SK-N-SH (cell line): ENCODE results near the gene DIRAS1. TPM values are rescaled to one million over a fixed set of nuclear protein-coding genes. Genes with fewer than 3 reads are reported as not detected.

Experiments used
- CTCF ChIA-PET: fragments of 300-600, 350-600 bp; formaldehyde crosslinking; extraction: SDS; loops from one replicate; lab custom pipeline; 2021; lab: Yijun Ruan, JAX
- POLR2A ChIA-PET: fragments of 350-600 bp; sonication (Branson Sonifier 250); formaldehyde crosslinking; extraction: SDS; loops from one replicate; lab custom pipeline; 2020; ENCODE audit warnings: antibody characterized with exemption, inconsistent platforms; lab: Yijun Ruan, JAX
- DNase-seq: peaks from one replicate; pipeline ENCODE4 v3.0.0; 2012
- H2AFZ ChIP-seq: fragments of 200-600 bp; sonication (generic); 2 replicates; pipeline ENCODE4 v1.8.1; 2016; ENCODE audit warnings: antibody characterized with exemption, mild to moderate bottlenecking, low read depth
- H3F3A ChIP-seq: fragments of 200-600 bp; sonication (generic); replicated peaks from 2 replicates; pipeline ENCODE3; 2016; ENCODE audit warnings: antibody characterized with exemption, mild to moderate bottlenecking; ENCODE audit not compliant: insufficient read depth
- H3K27ac ChIP-seq, 2 experiments: fragments of 200-500 bp in 1 of 2; fragments of 200-600 bp in 1 of 2; sonication (Bioruptor generic) in 1 of 2; sonication (generic), shearing (Covaris generic) in 1 of 2; 2 replicates each; pipeline versions ENCODE4 v1.5.1 to v1.6.1; 2014 to 2016; ENCODE audit warnings: low read depth in 2 of 2, inconsistent platforms in 1 of 2, low read length in 1 of 2, mild to moderate bottlenecking in 1 of 2, mixed read lengths in 1 of 2
- H3K27me3 ChIP-seq: fragments of 200-600 bp; sonication (generic), shearing (Covaris generic); 2 replicates; pipeline ENCODE4 v1.6.1; 2016; ENCODE audit warnings: mixed run types; ENCODE audit not compliant: insufficient read depth
- H3K36me3 ChIP-seq, 2 experiments: fragments of 200-500 bp in 1 of 2; fragments of 200-600 bp in 1 of 2; sonication (Bioruptor generic) in 1 of 2; sonication (generic) in 1 of 2; replicated peaks in 1 of 2; 2 replicates each; pipeline versions ENCODE3 to v1.5.1; 2014 to 2016; ENCODE audit warnings: low read length in 1 of 2, mild to moderate bottlenecking in 1 of 2; ENCODE audit not compliant: insufficient read depth in 2 of 2, control insufficient read depth in 1 of 2
- H3K4me1 ChIP-seq, 2 experiments: fragments of 200-500 bp in 1 of 2; fragments of 200-600 bp in 1 of 2; sonication (Bioruptor generic) in 1 of 2; sonication (generic), shearing (Covaris generic) in 1 of 2; 2 replicates each; pipeline versions ENCODE4 v1.5.1 to v1.6.1; 2014 to 2016; ENCODE audit warnings: low read depth in 1 of 2, low read length in 1 of 2, mixed run types in 1 of 2; ENCODE audit not compliant: insufficient read depth in 2 of 2, control insufficient read depth in 1 of 2
- H3K4me2 ChIP-seq: fragments of 200-600 bp; sonication (generic), shearing (Covaris generic); 2 replicates; pipeline ENCODE4 v1.6.1; 2017; ENCODE audit warnings: mixed run types
- H3K4me3 ChIP-seq, 2 experiments: fragments of 200-500 bp in 1 of 2; fragments of 200-600 bp in 1 of 2; sonication (Bioruptor generic) in 1 of 2; sonication (generic), shearing (Covaris generic) in 1 of 2; 2 replicates each; pipeline versions ENCODE4 v1.5.1 to v1.8.1; 2014 to 2016; ENCODE audit warnings: low read depth in 2 of 2, inconsistent platforms in 1 of 2, low read length in 1 of 2, mild to moderate bottlenecking in 1 of 2, mixed read lengths in 1 of 2, moderate library complexity in 1 of 2
- H3K79me2 ChIP-seq: fragments of 200-600 bp; sonication (generic); 2 replicates; pipeline ENCODE4 v1.8.1; 2017; ENCODE audit warnings: mild to moderate bottlenecking; ENCODE audit not compliant: insufficient read depth
- H3K9ac ChIP-seq: fragments of 200-600 bp; sonication (generic); 2 replicates; pipeline ENCODE4 v1.6.1; 2017; ENCODE audit warnings: mixed run types
- H3K9me2 ChIP-seq: fragments of 200-600 bp; sonication (generic); 2 replicates; pipeline ENCODE4 v1.6.1; 2017; ENCODE audit warnings: mixed run types
- H3K9me3 ChIP-seq: fragments of 200-600 bp; sonication (generic); 2 replicates; pipeline ENCODE4 v1.6.1; 2017; ENCODE audit warnings: mixed run types, mild to moderate bottlenecking, moderate library complexity
- H4K20me1 ChIP-seq: fragments of 200-600 bp; sonication (generic); 2 replicates; pipeline ENCODE4 v1.6.1; 2017; ENCODE audit warnings: mild to moderate bottlenecking, mixed run types; ENCODE audit not compliant: insufficient read depth
- EP300 ChIP-seq, 2 experiments: IDR thresholded peaks; 2 replicates each; pipeline versions ENCODE4 v1.4.0 to v1.6.1; 2012; ENCODE audit warnings: borderline replicate concordance in 1 of 2, low read depth in 1 of 2, low read length in 1 of 2
- FOSL2 ChIP-seq: IDR thresholded peaks from 2 replicates; pipeline ENCODE4 v1.4.0; 2012; ENCODE audit warnings: low read depth, mild to moderate bottlenecking, moderate library complexity, borderline replicate concordance
- JUND ChIP-seq: IDR thresholded peaks from 2 replicates; pipeline ENCODE4 v1.4.0; 2012
- MXI1 ChIP-seq: IDR thresholded peaks from 2 replicates; pipeline ENCODE4 v1.6.1; 2012; ENCODE audit warnings: mild to moderate bottlenecking, low read depth, low read length, improper control_type of control experiment
- NRF1 ChIP-seq: IDR thresholded peaks from 2 replicates; pipeline ENCODE4 v1.6.1; 2012; ENCODE audit warnings: low read depth, mild to moderate bottlenecking, low read length
- POLR2AphosphoS5 ChIP-seq: IDR thresholded peaks from 2 replicates; pipeline ENCODE4 v1.6.1; 2012; ENCODE audit warnings: low read depth, low read length
- RAD21 ChIP-seq: IDR thresholded peaks from 2 replicates; pipeline ENCODE4 v1.6.1; 2012; ENCODE audit warnings: mild to moderate bottlenecking, low read length
- RFX5 ChIP-seq: IDR thresholded peaks from 2 replicates; pipeline ENCODE4 v1.6.1; 2012; ENCODE audit warnings: mild to moderate bottlenecking, improper control_type of control experiment, low read length
- TCF12 ChIP-seq: IDR thresholded peaks from 2 replicates; pipeline ENCODE4 v1.4.0; 2012
- WGBS: methylation state at CpG from one replicate; pipeline ENCODE4 v1.1.6; 2017; ENCODE audit warnings: low lambda C conversion rate; 5-methylcytosine and 5-hydroxymethylcytosine counted together
- polyA plus RNA-seq, 3 experiments: library from polyadenylated mRNA; depleted of rRNA; stranded (reverse); fragments of >200 nt; gene quantifications; 2 replicates each; pipeline ENCODE4 v1.2.3, GENCODE V29; 2012
- TF ChIP-seq, protein P1 (sequence below): IDR thresholded peaks from 2 replicates; pipeline ENCODE4 v1.4.0; 2012; ENCODE audit warnings: low read depth
- TF ChIP-seq, protein P2 (sequence below): fragments of 200-600 bp; sonication (generic); IDR thresholded peaks from 2 replicates; pipeline ENCODE4 v1.6.1; 2017; ENCODE audit warnings: antibody characterized with exemption, mild to moderate bottlenecking, moderate library complexity
- TF ChIP-seq, protein P3 (sequence below): fragments of 150-350 bp; IDR thresholded peaks from 2 replicates; pipeline ENCODE4 v1.6.1; 2017; ENCODE audit warnings: antibody characterized with exemption, low read length, low read depth, borderline replicate concordance
- TF ChIP-seq, protein P4 (sequence below): IDR thresholded peaks from 2 replicates; pipeline ENCODE4 v1.6.1; 2012; ENCODE audit warnings: mild to moderate bottlenecking, low read depth, low read length, moderate library complexity

DIRAS1 gene
- polyA plus RNA-seq, 1 of the 3 experiments (the other 2 are of a cell fraction): 9.0 TPM

DNA sequence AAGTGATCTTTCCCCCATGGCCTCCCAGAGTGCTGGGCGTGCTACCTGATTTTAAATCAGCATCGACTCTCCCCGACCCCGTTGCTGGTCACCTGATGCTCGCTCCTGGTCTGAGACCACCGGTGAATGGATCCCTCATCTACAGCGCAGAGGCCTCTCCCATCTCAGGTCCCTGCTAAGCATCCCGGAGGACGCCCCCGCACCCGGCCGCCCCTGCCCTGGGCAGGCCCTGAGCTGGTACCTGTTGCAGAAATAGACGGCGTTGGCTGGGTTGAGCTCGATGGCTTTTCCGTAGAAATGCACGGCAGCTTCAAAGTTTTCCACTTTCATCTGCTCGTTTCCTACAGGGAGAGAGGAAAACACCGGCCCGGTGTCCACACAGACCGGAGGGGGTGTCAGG, 43.8 kb upstream of the DIRAS1 start:
- Histone ChIP-seq H2AFZ (no peak overlapping the region), H3K79me2 (peaks cover 18% of the 10 kb centered on the region), H3K27ac (no peak overlapping the region), H3K9me3 (no peaks in the 10 kb centered on the region), H3K27me3 (no peaks in the 10 kb centered on the region), H4K20me1 (peaks cover 12% of the 10 kb centered on the region)
- WGBS: 88% methylated on average over 9 of the region's 21 CpGs
- no peak for DNase-seq
- TF ChIP-seq RAD21 (no peak), FOSL2 (no peak), NRF1 (no peak), EP300 (IDR thresholded peaks at IDR 0.05; ENCODE audit: borderline replicate concordance in 1 of 2, low read depth in 1 of 2, low read length in 1 of 2) (no peak), POLR2AphosphoS5 (no peak), MXI1 (no peak), JUND (no peak), TCF12 (no peak), RFX5 (no peak)
- TF ChIP-seq, protein P1, sequence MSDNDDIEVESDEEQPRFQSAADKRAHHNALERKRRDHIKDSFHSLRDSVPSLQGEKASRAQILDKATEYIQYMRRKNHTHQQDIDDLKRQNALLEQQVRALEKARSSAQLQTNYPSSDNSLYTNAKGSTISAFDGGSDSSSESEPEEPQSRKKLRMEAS: no peak
- TF ChIP-seq, protein P2, sequence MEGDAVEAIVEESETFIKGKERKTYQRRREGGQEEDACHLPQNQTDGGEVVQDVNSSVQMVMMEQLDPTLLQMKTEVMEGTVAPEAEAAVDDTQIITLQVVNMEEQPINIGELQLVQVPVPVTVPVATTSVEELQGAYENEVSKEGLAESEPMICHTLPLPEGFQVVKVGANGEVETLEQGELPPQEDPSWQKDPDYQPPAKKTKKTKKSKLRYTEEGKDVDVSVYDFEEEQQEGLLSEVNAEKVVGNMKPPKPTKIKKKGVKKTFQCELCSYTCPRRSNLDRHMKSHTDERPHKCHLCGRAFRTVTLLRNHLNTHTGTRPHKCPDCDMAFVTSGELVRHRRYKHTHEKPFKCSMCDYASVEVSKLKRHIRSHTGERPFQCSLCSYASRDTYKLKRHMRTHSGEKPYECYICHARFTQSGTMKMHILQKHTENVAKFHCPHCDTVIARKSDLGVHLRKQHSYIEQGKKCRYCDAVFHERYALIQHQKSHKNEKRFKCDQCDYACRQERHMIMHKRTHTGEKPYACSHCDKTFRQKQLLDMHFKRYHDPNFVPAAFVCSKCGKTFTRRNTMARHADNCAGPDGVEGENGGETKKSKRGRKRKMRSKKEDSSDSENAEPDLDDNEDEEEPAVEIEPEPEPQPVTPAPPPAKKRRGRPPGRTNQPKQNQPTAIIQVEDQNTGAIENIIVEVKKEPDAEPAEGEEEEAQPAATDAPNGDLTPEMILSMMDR: no peak
- TF ChIP-seq, protein P3, sequence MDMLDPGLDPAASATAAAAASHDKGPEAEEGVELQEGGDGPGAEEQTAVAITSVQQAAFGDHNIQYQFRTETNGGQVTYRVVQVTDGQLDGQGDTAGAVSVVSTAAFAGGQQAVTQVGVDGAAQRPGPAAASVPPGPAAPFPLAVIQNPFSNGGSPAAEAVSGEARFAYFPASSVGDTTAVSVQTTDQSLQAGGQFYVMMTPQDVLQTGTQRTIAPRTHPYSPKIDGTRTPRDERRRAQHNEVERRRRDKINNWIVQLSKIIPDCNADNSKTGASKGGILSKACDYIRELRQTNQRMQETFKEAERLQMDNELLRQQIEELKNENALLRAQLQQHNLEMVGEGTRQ: no peak
- TF ChIP-seq, all 33 proteins: peak for 0
- Histone ChIP-seq H3K36me3 (peaks cover 6 to 69% of the 10 kb centered on the region in 2 experiments), H3K9me2 (no peaks in the 10 kb centered on the region), H3K4me2 (no peak overlapping the region), H3K4me1 (no peaks in the 10 kb centered on the region), H3K4me3 (no peak overlapping the region), H3F3A (no peaks in the 10 kb centered on the region), H3K9ac (no peak overlapping the region)
- CTCF ChIA-PET: interaction anchor here (0.6 kb wide), 1 partner anchor 152 kb away, joined by 3 read pairs; no protein-coding TSS in a partner anchor
- POLR2A ChIA-PET: no interaction called here

DNA sequence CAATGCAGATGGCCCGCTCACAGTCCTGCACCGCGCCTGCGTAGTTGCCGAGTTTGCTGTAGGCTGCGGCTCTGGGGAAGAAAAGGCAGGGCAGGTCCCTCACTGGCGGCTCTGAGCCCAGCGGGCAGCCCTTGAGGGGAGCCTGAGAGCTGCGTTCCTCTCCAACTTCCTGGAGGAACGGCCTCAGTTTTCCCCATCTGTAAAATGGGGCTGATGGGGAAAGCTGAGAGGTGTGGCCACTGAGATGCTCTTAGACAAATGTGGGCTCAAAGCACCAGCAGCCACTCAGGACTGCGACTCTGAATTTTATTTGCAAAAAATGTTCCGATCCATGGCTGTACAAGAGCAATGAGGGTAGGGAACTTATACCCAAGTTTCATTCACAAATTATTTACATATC, 42.5 kb upstream of the DIRAS1 start:
- H3K79me2 ChIP-seq: peaks cover 11% of the 10 kb centered on the region; the same call in 1 of the 2 replicates
- no peaks in the 10 kb centered on the region for H3K9me3 ChIP-seq
- no peaks in the 10 kb centered on the region for H3F3A ChIP-seq
- H3K4me1 ChIP-seq: no peaks in the 10 kb centered on the region
- 100% methylated on average over 4 of the region's 12 CpGs for WGBS
- TF ChIP-seq, protein P2: no peak
- TF ChIP-seq, protein P4, sequence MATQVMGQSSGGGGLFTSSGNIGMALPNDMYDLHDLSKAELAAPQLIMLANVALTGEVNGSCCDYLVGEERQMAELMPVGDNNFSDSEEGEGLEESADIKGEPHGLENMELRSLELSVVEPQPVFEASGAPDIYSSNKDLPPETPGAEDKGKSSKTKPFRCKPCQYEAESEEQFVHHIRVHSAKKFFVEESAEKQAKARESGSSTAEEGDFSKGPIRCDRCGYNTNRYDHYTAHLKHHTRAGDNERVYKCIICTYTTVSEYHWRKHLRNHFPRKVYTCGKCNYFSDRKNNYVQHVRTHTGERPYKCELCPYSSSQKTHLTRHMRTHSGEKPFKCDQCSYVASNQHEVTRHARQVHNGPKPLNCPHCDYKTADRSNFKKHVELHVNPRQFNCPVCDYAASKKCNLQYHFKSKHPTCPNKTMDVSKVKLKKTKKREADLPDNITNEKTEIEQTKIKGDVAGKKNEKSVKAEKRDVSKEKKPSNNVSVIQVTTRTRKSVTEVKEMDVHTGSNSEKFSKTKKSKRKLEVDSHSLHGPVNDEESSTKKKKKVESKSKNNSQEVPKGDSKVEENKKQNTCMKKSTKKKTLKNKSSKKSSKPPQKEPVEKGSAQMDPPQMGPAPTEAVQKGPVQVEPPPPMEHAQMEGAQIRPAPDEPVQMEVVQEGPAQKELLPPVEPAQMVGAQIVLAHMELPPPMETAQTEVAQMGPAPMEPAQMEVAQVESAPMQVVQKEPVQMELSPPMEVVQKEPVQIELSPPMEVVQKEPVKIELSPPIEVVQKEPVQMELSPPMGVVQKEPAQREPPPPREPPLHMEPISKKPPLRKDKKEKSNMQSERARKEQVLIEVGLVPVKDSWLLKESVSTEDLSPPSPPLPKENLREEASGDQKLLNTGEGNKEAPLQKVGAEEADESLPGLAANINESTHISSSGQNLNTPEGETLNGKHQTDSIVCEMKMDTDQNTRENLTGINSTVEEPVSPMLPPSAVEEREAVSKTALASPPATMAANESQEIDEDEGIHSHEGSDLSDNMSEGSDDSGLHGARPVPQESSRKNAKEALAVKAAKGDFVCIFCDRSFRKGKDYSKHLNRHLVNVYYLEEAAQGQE: no peak
- TF ChIP-seq, all 33 proteins: peak for 0
- ChIA-PET CTCF (interaction anchor here (1.0 to 1.4 kb wide), 2 partner anchors 14 to 127 kb away, joined by 3 to 6 read pairs; no protein-coding TSS in a partner anchor), POLR2A (no interaction called here)
- H3K27me3 ChIP-seq: no peaks in the 10 kb centered on the region
- H2AFZ ChIP-seq: no peak overlapping the region
- H3K36me3 ChIP-seq: peaks cover 6 to 64% of the 10 kb centered on the region in 2 experiments
- no peak overlapping the region for H3K9ac ChIP-seq
- H3K4me2 ChIP-seq: no peak overlapping the region
- no peak overlapping the region for H3K27ac ChIP-seq
- DNase-seq: no peak
- H3K9me2 ChIP-seq: no peaks in the 10 kb centered on the region
- H3K4me3 ChIP-seq: no peak overlapping the region
- H4K20me1 ChIP-seq: 0 out of 2 replicates have a peak, but pooled peaks cover 5% of the 10 kb centered on the region
